Measurements from ENCODE around the gene EDA2R.

EDA2R gene

DNA sequence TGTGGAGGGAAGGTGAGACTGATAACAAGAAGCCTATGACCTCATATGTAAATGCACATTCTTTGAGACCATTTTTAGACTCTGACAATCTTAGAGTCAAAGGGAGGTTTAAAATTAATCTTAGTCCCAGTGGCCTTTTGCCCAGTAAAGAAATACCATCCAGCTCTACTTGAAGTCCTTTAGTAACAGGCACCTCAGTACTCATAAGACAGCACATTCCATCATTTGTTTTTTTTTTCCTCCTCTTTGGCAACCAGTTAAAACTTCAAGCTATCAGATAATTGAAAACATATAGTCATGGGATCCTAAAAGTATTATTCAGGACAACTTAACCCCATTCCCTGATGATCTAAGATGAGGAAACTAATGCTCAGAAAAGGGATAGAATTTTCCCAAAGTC is 4.6 kb downstream of the EDA2R start:
- Histone ChIP-seq H3K9me3 (ENCODE audit: low read length) (no peaks in the 10 kb centered on the region), H3K36me3 (ENCODE audit: insufficient read depth, low read length) (no peaks in the 10 kb centered on the region), H3K27ac (ENCODE audit: low read depth, low read length) (no peak overlapping the region), H3K9ac (ENCODE audit: low read length) (no peak overlapping the region), H3K4me3 (ENCODE audit: low read depth in 1 of 2, low read length in 2 of 2) (no peak overlapping the region), H3K4me1 (ENCODE audit: insufficient read depth, low read length) (no peaks in the 10 kb centered on the region), H3K27me3 (ENCODE audit: control insufficient read depth in 1 of 2, insufficient read depth in 2 of 2, low read length in 2 of 2) (no peaks in the 10 kb centered on the region)

DNA sequence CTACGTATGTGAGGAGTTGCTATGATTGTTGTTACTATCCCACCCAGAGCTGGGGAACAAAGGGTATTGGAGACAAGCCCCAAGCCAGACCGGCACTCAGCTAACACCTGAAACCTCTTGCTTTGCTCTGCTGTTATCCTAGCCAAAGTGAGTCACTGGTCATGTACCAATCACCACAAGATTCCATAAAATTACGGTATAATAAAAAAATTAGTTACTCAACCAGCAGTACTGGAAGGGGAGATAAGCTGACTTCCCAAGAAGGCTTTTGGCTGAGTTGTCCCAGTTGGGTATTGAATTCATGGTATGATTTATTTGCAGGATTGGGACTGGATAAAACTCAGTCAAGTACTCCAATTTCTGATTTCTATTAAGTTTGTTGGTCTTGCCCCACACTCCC is 5.3 kb downstream of the EDA2R start:
- Histone ChIP-seq H3K4me3 (ENCODE audit: low read depth in 1 of 2, low read length in 2 of 2) (no peak overlapping the region), H3K9me3 (ENCODE audit: low read length) (no peaks in the 10 kb centered on the region), H3K9ac (ENCODE audit: low read length) (no peak overlapping the region), H3K36me3 (ENCODE audit: insufficient read depth, low read length) (no peaks in the 10 kb centered on the region), H3K4me1 (ENCODE audit: insufficient read depth, low read length) (no peaks in the 10 kb centered on the region), H3K27ac (ENCODE audit: low read depth, low read length) (no peak overlapping the region), H3K27me3 (ENCODE audit: control insufficient read depth in 1 of 2, insufficient read depth in 2 of 2, low read length in 2 of 2) (no peaks in the 10 kb centered on the region)

DNA sequence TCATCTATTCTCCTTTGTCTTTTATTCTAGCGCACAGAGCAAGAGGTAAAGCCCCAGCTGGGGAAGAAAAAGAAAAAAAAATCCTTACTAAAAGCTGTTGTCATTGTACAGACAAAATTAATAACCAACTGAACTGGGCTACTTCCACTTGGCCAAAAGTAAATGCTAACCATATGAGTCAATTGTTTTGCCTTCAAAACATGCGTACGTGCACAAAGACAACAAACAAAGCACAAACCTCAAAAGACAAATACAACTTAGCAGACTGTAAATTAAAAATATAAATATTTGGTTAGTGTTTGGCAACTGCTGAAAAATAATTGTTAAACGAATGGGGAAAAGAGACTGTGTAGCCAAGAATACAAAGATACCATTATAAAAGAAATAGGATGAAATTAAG is 5.9 kb downstream of the EDA2R start:
- Histone ChIP-seq H3K36me3 (ENCODE audit: insufficient read depth, low read length) (no peaks in the 10 kb centered on the region), H3K9ac (ENCODE audit: low read length) (no peak overlapping the region), H3K4me1 (ENCODE audit: insufficient read depth, low read length) (no peaks in the 10 kb centered on the region), H3K27ac (ENCODE audit: low read depth, low read length) (no peak overlapping the region), H3K9me3 (ENCODE audit: low read length) (no peaks in the 10 kb centered on the region), H3K4me3 (ENCODE audit: low read depth in 1 of 2, low read length in 2 of 2) (no peak overlapping the region), H3K27me3 (ENCODE audit: control insufficient read depth in 1 of 2, insufficient read depth in 2 of 2, low read length in 2 of 2) (no peaks in the 10 kb centered on the region)

DNA sequence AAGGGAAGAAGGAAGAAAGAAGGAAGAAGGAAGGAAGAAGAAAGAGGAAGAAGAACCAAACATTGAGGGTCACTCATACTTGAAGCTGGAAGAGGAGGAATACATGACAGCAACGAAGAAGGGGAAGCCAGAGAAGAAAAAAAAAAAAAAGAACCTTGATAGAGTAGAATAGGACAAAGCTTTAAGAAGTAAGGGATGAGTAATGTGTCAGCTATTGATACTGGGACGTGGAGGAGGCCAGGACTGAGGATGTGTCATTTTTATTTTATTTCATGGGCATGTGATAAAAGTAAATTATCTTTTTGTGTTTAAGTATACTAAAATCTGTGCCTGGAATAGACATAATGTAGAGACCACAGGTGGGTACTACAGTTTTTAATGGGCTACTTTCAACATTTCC is 6.4 kb downstream of the EDA2R start:
- no peaks in the 10 kb centered on the region for H3K9me3 ChIP-seq (ENCODE audit: low read length)
- no peak overlapping the region for H3K27ac ChIP-seq (ENCODE audit: low read depth, low read length)
- no peaks in the 10 kb centered on the region for H3K36me3 ChIP-seq (ENCODE audit: insufficient read depth, low read length)
- H3K4me3 ChIP-seq (ENCODE audit: low read depth in 1 of 2, low read length in 2 of 2), result no peak overlapping the region
- no peaks in the 10 kb centered on the region for H3K4me1 ChIP-seq (ENCODE audit: insufficient read depth, low read length)
- no peak overlapping the region for H3K9ac ChIP-seq (ENCODE audit: low read length)
- no peaks in the 10 kb centered on the region for H3K27me3 ChIP-seq (ENCODE audit: control insufficient read depth in 1 of 2, insufficient read depth in 2 of 2, low read length in 2 of 2)

DNA sequence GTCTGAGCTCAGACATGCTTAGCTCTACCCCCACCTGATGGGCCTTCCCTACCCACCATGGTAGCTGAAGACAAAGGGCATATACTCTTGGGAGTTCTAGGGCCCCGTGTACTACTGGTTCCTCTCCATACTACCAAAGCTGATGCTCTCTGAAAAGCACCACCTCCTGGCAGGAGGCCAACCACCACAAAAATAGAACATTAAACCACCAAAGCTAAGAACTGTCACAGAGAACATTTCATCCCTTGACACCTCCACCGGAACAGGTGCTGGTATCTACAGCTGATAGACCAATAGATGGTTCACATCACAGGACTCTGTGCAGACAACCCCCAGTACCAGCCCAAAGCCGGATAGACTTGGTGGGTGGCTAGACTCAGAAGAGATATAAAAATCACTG is 13.4 kb downstream of the EDA2R start:
- Histone ChIP-seq H3K9me3 (ENCODE audit: low read length) (no peaks in the 10 kb centered on the region), H3K9ac (ENCODE audit: low read length) (no peak overlapping the region), H3K4me3 (ENCODE audit: low read depth in 1 of 2, low read length in 2 of 2) (no peak overlapping the region), H3K27ac (ENCODE audit: low read depth, low read length) (no peak overlapping the region), H3K27me3 (ENCODE audit: control insufficient read depth in 1 of 2, insufficient read depth in 2 of 2, low read length in 2 of 2) (no peaks in the 10 kb centered on the region), H3K36me3 (ENCODE audit: insufficient read depth, low read length) (no peaks in the 10 kb centered on the region), H3K4me1 (ENCODE audit: insufficient read depth, low read length) (no peaks in the 10 kb centered on the region)

DNA sequence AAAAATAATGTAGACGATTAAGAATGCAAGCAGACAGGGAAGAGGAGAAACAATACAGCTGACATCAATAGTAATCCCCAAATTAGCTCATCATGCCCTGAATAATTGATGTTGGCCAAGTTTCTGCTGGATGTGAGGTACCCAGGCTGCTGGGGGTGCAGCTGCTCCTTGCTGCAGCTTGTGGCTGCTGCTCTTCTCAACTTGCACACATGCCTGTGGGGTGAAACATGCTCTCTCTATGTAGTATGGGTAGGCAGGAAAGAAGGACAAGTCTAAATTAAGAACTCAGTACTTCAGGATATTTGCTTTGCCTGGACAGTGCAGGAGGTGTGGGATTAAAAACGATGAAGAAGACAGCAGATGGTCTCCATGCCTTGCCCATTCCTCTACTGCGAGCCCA is 16.7 kb downstream of the EDA2R start:
- H3K4me3 ChIP-seq (ENCODE audit: low read depth in 1 of 2, low read length in 2 of 2), result no peak overlapping the region
- H3K27ac ChIP-seq (ENCODE audit: low read depth, low read length), result no peak overlapping the region
- H3K4me1 ChIP-seq (ENCODE audit: insufficient read depth, low read length), result no peaks in the 10 kb centered on the region
- no peaks in the 10 kb centered on the region for H3K36me3 ChIP-seq (ENCODE audit: insufficient read depth, low read length)
- no peaks in the 10 kb centered on the region for H3K9me3 ChIP-seq (ENCODE audit: low read length)
- H3K9ac ChIP-seq (ENCODE audit: low read length), result no peak overlapping the region
- H3K27me3 ChIP-seq (ENCODE audit: control insufficient read depth in 1 of 2, insufficient read depth in 2 of 2, low read length in 2 of 2), result no peaks in the 10 kb centered on the region

DNA sequence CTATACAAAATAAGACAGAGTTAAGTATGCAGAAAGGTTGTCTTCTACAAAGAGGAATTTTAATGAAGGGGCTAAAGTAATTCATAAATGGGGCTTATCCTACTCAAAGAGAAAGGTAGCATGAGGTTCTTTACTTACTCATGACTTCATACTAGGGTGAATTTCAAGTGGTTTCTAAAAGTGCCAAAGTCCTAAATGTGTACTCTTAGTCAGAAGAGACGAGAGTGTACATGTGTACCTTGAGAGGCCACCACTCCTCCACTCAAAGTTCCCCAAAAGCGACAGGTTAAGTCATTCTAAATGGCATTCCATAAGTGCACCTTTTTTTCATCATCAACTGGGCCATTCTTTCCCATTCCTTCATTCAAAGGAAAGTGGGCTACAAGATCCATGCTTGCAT is 21.9 kb downstream of the EDA2R start:
- no peaks in the 10 kb centered on the region for H3K4me1 ChIP-seq (ENCODE audit: insufficient read depth, low read length)
- H3K36me3 ChIP-seq (ENCODE audit: insufficient read depth, low read length), result no peaks in the 10 kb centered on the region
- no peak overlapping the region for H3K4me3 ChIP-seq (ENCODE audit: low read depth in 1 of 2, low read length in 2 of 2)
- no peak overlapping the region for H3K27ac ChIP-seq (ENCODE audit: low read depth, low read length)
- H3K27me3 ChIP-seq (ENCODE audit: control insufficient read depth in 1 of 2, insufficient read depth in 2 of 2, low read length in 2 of 2), result no peaks in the 10 kb centered on the region
- H3K9me3 ChIP-seq (ENCODE audit: low read length), result no peaks in the 10 kb centered on the region
- H3K9ac ChIP-seq (ENCODE audit: low read length), result no peak overlapping the region

DNA sequence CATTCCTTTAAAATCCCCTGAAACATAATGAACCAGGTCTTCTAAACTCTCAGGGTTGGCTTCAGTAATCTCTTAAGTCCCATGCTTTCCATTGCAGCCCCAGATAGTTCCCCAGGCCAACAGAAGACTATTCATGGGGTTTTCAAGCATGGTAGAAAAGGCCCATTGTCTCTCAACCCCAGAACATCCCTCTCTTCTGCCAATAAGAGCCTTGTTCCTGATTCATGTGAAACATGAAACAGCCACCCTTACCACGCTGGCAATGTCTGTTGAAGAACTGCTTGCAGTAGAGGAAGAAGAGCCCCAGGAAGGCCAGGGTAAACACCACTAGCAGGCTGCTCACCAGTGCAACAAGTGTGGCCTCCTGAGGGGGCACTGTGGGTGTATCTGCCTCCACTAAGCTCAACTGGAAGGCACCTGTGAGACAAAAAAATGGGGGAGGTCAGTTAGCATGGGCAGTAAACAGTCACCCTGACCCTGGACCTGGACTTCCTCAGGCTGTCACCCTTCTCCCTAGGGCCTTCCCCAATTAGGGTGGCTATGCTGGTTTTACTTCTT is 36.4 kb downstream of the EDA2R start:
- Histone ChIP-seq H3K27me3 (ENCODE audit: control insufficient read depth in 1 of 2, insufficient read depth in 2 of 2, low read length in 2 of 2) (no peaks in the 10 kb centered on the region), H3K4me3 (ENCODE audit: low read depth in 1 of 2, low read length in 2 of 2) (no peak overlapping the region), H3K9me3 (ENCODE audit: low read length) (no peaks in the 10 kb centered on the region), H3K27ac (ENCODE audit: low read depth, low read length) (no peak overlapping the region), H3K36me3 (ENCODE audit: insufficient read depth, low read length) (no peaks in the 10 kb centered on the region), H3K9ac (ENCODE audit: low read length) (no peak overlapping the region), H3K4me1 (ENCODE audit: insufficient read depth, low read length) (no peaks in the 10 kb centered on the region)

DNA sequence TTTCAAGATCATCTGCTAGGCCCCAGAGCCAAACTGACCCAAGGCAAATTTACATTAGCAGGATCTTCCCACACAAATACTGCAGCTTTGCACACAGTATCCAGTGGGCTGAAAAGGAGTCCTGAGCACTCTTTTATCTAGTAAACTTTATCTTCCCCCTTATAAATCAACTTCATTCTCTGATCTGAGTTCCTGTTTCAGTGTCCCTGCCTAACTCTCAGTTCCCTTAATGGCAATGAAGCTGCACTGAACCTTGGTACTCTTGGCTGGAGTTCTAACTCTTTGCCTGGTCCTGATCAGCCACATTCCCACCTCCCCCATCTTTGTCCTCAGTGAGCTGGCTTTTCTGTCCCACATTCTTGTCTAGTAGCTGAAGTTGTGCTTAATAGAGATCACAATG is 37.4 kb downstream of the EDA2R start:
- no peak overlapping the region for H3K27ac ChIP-seq (ENCODE audit: low read depth, low read length)
- H3K4me1 ChIP-seq (ENCODE audit: insufficient read depth, low read length), result no peaks in the 10 kb centered on the region
- no peak overlapping the region for H3K4me3 ChIP-seq (ENCODE audit: low read depth in 1 of 2, low read length in 2 of 2)
- no peak overlapping the region for H3K9ac ChIP-seq (ENCODE audit: low read length)
- no peaks in the 10 kb centered on the region for H3K27me3 ChIP-seq (ENCODE audit: control insufficient read depth in 1 of 2, insufficient read depth in 2 of 2, low read length in 2 of 2)
- H3K36me3 ChIP-seq (ENCODE audit: insufficient read depth, low read length), result no peaks in the 10 kb centered on the region
- no peaks in the 10 kb centered on the region for H3K9me3 ChIP-seq (ENCODE audit: low read length)

DNA sequence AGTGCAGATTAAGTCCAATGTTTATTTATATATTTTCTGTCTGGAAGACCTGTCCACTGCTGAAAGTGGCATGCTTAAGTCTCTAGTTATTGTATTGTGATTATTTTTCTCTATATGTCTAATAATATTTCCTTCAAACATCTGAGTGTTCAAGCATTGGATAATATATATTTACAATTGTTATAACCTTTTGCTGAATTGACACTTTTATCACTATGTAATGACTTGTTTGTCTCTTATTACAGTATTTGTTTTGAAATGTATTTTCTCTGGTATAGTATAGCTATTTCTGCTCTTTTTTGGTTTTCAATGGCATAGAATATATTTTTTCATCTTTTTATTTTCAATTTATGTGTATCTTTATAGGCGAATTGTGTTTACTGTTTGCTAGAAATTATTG is 59.7 kb downstream of the EDA2R start:
- Histone ChIP-seq H3K9me3 (ENCODE audit: low read length) (no peaks in the 10 kb centered on the region), H3K27me3 (ENCODE audit: control insufficient read depth in 1 of 2, insufficient read depth in 2 of 2, low read length in 2 of 2) (no peaks in the 10 kb centered on the region), H3K4me3 (ENCODE audit: low read depth in 1 of 2, low read length in 2 of 2) (no peak overlapping the region), H3K4me1 (ENCODE audit: insufficient read depth, low read length) (no peaks in the 10 kb centered on the region), H3K27ac (ENCODE audit: low read depth, low read length) (no peak overlapping the region), H3K36me3 (ENCODE audit: insufficient read depth, low read length) (no peaks in the 10 kb centered on the region), H3K9ac (ENCODE audit: low read length) (no peak overlapping the region)

DNA sequence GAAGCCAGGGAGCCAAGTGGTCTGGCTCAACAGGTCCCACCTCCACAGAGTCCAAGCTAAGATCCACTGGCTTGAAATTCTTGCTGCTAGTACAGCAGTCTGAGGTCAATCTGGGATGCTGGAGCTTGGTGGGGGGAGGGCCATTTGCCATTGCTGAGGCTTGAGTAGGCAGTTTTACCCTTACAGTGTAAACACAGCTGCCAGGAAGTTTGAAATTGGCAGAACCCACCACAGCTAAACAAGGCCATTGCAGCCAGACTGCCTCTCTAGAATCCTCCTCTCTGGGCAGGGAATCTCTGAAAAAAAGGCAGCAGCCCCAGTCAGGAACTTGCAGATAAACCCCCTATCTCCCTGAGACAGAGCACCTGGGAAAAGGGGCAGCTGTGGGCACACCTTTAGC is 84.9 kb downstream of the EDA2R start:
- Histone ChIP-seq H3K36me3 (ENCODE audit: insufficient read depth, low read length) (no peaks in the 10 kb centered on the region), H3K27me3 (ENCODE audit: control insufficient read depth in 1 of 2, insufficient read depth in 2 of 2, low read length in 2 of 2) (no peaks in the 10 kb centered on the region), H3K9me3 (ENCODE audit: low read length) (no peaks in the 10 kb centered on the region), H3K27ac (ENCODE audit: low read depth, low read length) (no peak overlapping the region), H3K4me3 (ENCODE audit: low read depth in 1 of 2, low read length in 2 of 2) (no peak overlapping the region), H3K9ac (ENCODE audit: low read length) (no peak overlapping the region), H3K4me1 (ENCODE audit: insufficient read depth, low read length) (no peaks in the 10 kb centered on the region)

DNA sequence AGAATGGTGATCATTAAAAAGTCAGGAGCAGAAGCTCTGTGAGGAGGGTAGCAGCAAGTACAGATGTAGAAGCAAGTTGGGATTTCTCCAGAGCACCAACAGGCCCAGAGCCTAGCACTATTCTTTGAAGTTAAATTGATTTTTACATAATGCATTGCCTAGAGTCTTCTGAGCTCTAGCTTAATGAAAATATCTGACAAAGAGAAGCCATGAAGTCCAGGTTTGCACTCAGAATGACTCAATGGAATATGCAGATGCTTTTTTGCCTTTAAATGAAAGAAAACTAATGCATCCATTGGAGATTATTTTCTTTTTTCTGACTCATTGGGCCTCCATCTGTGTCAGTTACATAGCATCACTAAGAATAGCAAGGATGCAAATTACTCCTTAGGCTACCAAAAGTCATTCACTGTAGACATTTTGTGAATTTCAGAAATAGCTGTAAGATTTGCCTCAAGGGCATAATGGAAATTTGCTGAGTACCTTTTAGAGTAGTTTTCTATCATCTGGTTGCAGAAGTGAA is 91.0 kb downstream of the EDA2R start:
- Histone ChIP-seq H3K9me3 (ENCODE audit: low read length) (no peaks in the 10 kb centered on the region), H3K36me3 (ENCODE audit: insufficient read depth, low read length) (no peaks in the 10 kb centered on the region), H3K27ac (ENCODE audit: low read depth, low read length) (no peak overlapping the region)

More for the DNA sequence above, 91.0 kb downstream of the EDA2R start:
- H3K27me3 ChIP-seq (ENCODE audit: control insufficient read depth in 1 of 2, insufficient read depth in 2 of 2, low read length in 2 of 2), result no peaks in the 10 kb centered on the region
- no peaks in the 10 kb centered on the region for H3K4me1 ChIP-seq (ENCODE audit: insufficient read depth, low read length)
- no peak overlapping the region for H3K9ac ChIP-seq (ENCODE audit: low read length)
- no peak overlapping the region for H3K4me3 ChIP-seq (ENCODE audit: low read depth in 1 of 2, low read length in 2 of 2)

Data from muscle layer of colon (tissue), 2 donors.